Liver (tissue), 9 donors: ENCODE data around the gene SLC5A3. TPM values are rescaled to one million over a fixed set of nuclear protein-coding genes. Genes with fewer than 3 reads are reported as not detected.

Experiments used
- DNase-seq: peaks from one replicate; pipeline ENCODE4 v3.0.0-alpha.2; 2017; ENCODE audit warnings: low spot score
- H3K27ac ChIP-seq, 2 donors: one replicate each; pipeline ENCODE4 v1.7.0; 2013; ENCODE audit warnings: inconsistent platforms in 2 of 2, low read length in 2 of 2, control low read depth in 1 of 2, low read depth in 1 of 2, mild to moderate bottlenecking in 1 of 2
- H3K27me3 ChIP-seq, 4 donors: one replicate each; pipeline versions ENCODE4 v1.6.1 to v1.7.0; 2013; ENCODE audit warnings: low read length in 3 of 4, inconsistent platforms in 1 of 4, mild to moderate bottlenecking in 1 of 4, moderate library complexity in 1 of 4; ENCODE audit not compliant: control insufficient read depth in 4 of 4, insufficient read depth in 4 of 4
- H3K36me3 ChIP-seq, 4 donors: one replicate each; pipeline versions ENCODE4 v1.6.1 to v1.7.0; 2013; ENCODE audit warnings: low read length in 3 of 4, mild to moderate bottlenecking in 3 of 4, low read depth in 1 of 4, moderate library complexity in 1 of 4; ENCODE audit not compliant: control insufficient read depth in 4 of 4, insufficient read depth in 3 of 4
- H3K4me1 ChIP-seq, 4 donors: one replicate each; pipeline versions ENCODE4 v1.6.1 to v1.7.0; 2013; ENCODE audit warnings: low read length in 3 of 4, mild to moderate bottlenecking in 3 of 4, moderate library complexity in 1 of 4; ENCODE audit not compliant: control insufficient read depth in 4 of 4, insufficient read depth in 4 of 4
- H3K4me3 ChIP-seq, 3 donors: one replicate each; pipeline versions ENCODE4 v1.6.1 to v1.7.0; 2013; ENCODE audit warnings: low read length in 3 of 3, control low read depth in 1 of 3, low read depth in 1 of 3, mild to moderate bottlenecking in 1 of 3
- H3K9ac ChIP-seq, 2 donors: one replicate each; pipeline ENCODE4 v1.7.0; 2013; ENCODE audit warnings: low read length in 2 of 2, mild to moderate bottlenecking in 2 of 2, moderate library complexity in 2 of 2, control low read depth in 1 of 2, low read depth in 1 of 2
- H3K9me3 ChIP-seq, 4 donors: one replicate each; pipeline versions ENCODE4 v1.6.1 to v1.7.0; 2013; ENCODE audit warnings: low read length in 3 of 4; ENCODE audit not compliant: control insufficient read depth in 4 of 4
- CTCF ChIP-seq: fragments of 150-350 bp; IDR thresholded peaks from 2 replicates; pipeline ENCODE4 v1.5.1; 2017; ENCODE audit warnings: improper control_type of control experiment, low read depth, low read length; ENCODE audit not compliant: missing input control
- EGR1 ChIP-seq, 2 donors: IDR thresholded peaks; 2 replicates each; pipeline ENCODE4 v1.6.1; 2016 to 2018; ENCODE audit warnings: antibody characterized with exemption in 2 of 2, low read depth in 2 of 2
- FOXA1 ChIP-seq: IDR thresholded peaks from 2 replicates; pipeline ENCODE4 v1.6.1; 2016; ENCODE audit warnings: antibody characterized with exemption
- FOXA2 ChIP-seq: IDR thresholded peaks from 2 replicates; pipeline ENCODE4 v1.6.1; 2016; ENCODE audit warnings: antibody characterized with exemption
- GABPA ChIP-seq, 2 donors: IDR thresholded peaks in 1 of 2; conservative IDR thresholded peaks in 1 of 2; 2 replicates each; pipeline ENCODE4 v1.6.1; 2016; ENCODE audit warnings: antibody characterized with exemption in 2 of 2, mild to moderate bottlenecking in 1 of 2, moderate library complexity in 1 of 2
- HNF4A ChIP-seq, 2 donors: conservative IDR thresholded peaks; 2 replicates each; pipeline ENCODE4 v1.6.1; 2016; ENCODE audit warnings: antibody characterized with exemption in 2 of 2, mild to moderate bottlenecking in 2 of 2
- HNF4G ChIP-seq: IDR thresholded peaks from 2 replicates; pipeline ENCODE4 v1.6.1; 2016; ENCODE audit warnings: antibody characterized with exemption
- JUND ChIP-seq, 2 donors: IDR thresholded peaks; 2 replicates each; pipeline ENCODE4 v1.6.1; 2016; ENCODE audit warnings: antibody characterized with exemption in 2 of 2
- NR2F2 ChIP-seq: IDR thresholded peaks from 2 replicates; pipeline ENCODE4 v1.6.1; 2016; ENCODE audit warnings: antibody characterized with exemption
- RAD21 ChIP-seq, 2 donors: IDR thresholded peaks; 2 replicates each; pipeline ENCODE4 v1.6.1; 2016; ENCODE audit warnings: antibody characterized with exemption in 2 of 2, mild to moderate bottlenecking in 2 of 2
- RXRA ChIP-seq, 2 donors: IDR thresholded peaks; 2 replicates each; pipeline ENCODE4 v1.6.1; 2017 to 2018; ENCODE audit warnings: antibody characterized with exemption in 2 of 2, mild to moderate bottlenecking in 1 of 2
- SP1 ChIP-seq: IDR thresholded peaks from 2 replicates; pipeline ENCODE4 v1.6.1; 2018; ENCODE audit warnings: antibody characterized with exemption, mild to moderate bottlenecking
- TAF1 ChIP-seq: conservative IDR thresholded peaks from 2 replicates; pipeline ENCODE4 v1.6.1; 2016; ENCODE audit warnings: antibody characterized with exemption, mild to moderate bottlenecking
- YY1 ChIP-seq: IDR thresholded peaks from 2 replicates; pipeline ENCODE4 v1.6.1; 2016; ENCODE audit warnings: antibody characterized with exemption, mild to moderate bottlenecking
- ZBTB33 ChIP-seq: IDR thresholded peaks from 2 replicates; pipeline ENCODE4 v1.6.1; 2016; ENCODE audit warnings: antibody characterized with exemption
- WGBS: extraction: QIAGEN DNeasy Blood & Tissue Kit; methylation state at CpG from one replicate; pipeline ENCODE4 v1.1.7; 2013; 5-methylcytosine and 5-hydroxymethylcytosine counted together
- polyA plus RNA-seq, 2 donors: library from polyadenylated mRNA; stranded (reverse) in 1 of 2; unstranded in 1 of 2; fragments of 200-250 nt in 1 of 2; fragments of >200 nt in 1 of 2; fragmentation: Nextera tagmentation in 1 of 2; extraction: Ambion mirVana in 1 of 2; gene quantifications; one replicate each; pipeline versions ENCODE4 v1.2.1 to v1.2.3, GENCODE V29; 2013 to 2015
- total RNA-seq, 2 donors: library from RNA; depleted of rRNA; stranded (reverse); fragments of >200 nt; gene quantifications; one replicate each; pipeline ENCODE4 v1.2.3, GENCODE V29; 2014
- TF ChIP-seq, protein P1 (sequence below): IDR thresholded peaks from 2 replicates; pipeline ENCODE4 v1.6.1; 2016; ENCODE audit warnings: antibody characterized with exemption
- TF ChIP-seq, protein P2 (sequence below): IDR thresholded peaks from 2 replicates; pipeline ENCODE4 v1.6.1; 2016; ENCODE audit warnings: antibody characterized with exemption, mild to moderate bottlenecking
- TF ChIP-seq, protein P3 (sequence below): IDR thresholded peaks from 2 replicates; pipeline ENCODE4 v1.6.1; 2016; ENCODE audit warnings: antibody characterized with exemption
- donor health status: healthy.
- donor health status: healthy.
- donor health status: healthy.
- donor health status: healthy.
- donor health status: healthy.

Gene SLC5A3
- total and polyA plus RNA-seq, 4 donors, result 1.5 to 16.6 (median 8.1) TPM

DNA sequence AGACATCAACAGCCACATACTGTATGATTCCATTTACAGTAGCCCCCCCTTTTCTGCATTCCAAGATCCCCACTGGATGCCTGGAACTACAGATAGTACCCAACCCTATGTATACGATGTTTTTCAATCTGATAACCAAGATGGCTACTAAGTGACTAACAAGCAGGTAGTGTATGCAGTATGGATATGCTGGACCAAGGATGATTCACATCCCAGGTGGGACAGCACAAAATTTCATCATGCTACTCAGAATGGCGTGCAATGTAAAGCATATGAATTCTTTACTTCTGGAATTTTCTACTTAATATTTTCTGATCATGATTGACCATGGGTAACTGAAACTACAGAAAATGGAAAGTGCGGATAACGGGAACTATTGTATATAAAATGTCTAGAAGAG lies 30.0 kb upstream of the SLC5A3 start:
- no peak overlapping the region for H3K27ac ChIP-seq
- H3K9me3 ChIP-seq, result no peaks in the 10 kb centered on the region
- H3K36me3 ChIP-seq, result no peaks in the 10 kb centered on the region
- peaks cover 3 to 13% (median 9%) of the 10 kb centered on the region in 4 donors for H3K4me1 ChIP-seq
- WGBS, result 92% methylated on average over 4 of the region's 4 CpGs
- H3K4me3 ChIP-seq, result no peak overlapping the region
- TF ChIP-seq EGR1 (IDR thresholded peaks at IDR 0.05; ENCODE audit: low read depth in 2 of 2) (no peak), FOXA1 (no peak), CTCF (no peak), RXRA (IDR thresholded peaks at IDR 0.05) (no peak), HNF4A (conservative IDR thresholded peaks at IDR 0.05) (no peak), GABPA (IDR thresholded peaks at IDR 0.05 in 1 of 2, conservative IDR thresholded peaks at IDR 0.05 in 1 of 2) (no peak), YY1 (no peak), RAD21 (IDR thresholded peaks at IDR 0.05) (no peak), JUND (IDR thresholded peaks at IDR 0.05) (no peak), ZBTB33 (no peak), FOXA2 (no peak), HNF4G (no peak), SP1 (no peak), NR2F2 (no peak), TAF1 (no peak)
- TF ChIP-seq, protein P1, sequence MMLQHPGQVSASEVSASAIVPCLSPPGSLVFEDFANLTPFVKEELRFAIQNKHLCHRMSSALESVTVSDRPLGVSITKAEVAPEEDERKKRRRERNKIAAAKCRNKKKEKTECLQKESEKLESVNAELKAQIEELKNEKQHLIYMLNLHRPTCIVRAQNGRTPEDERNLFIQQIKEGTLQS, result no peak
- TF ChIP-seq, protein P2, sequence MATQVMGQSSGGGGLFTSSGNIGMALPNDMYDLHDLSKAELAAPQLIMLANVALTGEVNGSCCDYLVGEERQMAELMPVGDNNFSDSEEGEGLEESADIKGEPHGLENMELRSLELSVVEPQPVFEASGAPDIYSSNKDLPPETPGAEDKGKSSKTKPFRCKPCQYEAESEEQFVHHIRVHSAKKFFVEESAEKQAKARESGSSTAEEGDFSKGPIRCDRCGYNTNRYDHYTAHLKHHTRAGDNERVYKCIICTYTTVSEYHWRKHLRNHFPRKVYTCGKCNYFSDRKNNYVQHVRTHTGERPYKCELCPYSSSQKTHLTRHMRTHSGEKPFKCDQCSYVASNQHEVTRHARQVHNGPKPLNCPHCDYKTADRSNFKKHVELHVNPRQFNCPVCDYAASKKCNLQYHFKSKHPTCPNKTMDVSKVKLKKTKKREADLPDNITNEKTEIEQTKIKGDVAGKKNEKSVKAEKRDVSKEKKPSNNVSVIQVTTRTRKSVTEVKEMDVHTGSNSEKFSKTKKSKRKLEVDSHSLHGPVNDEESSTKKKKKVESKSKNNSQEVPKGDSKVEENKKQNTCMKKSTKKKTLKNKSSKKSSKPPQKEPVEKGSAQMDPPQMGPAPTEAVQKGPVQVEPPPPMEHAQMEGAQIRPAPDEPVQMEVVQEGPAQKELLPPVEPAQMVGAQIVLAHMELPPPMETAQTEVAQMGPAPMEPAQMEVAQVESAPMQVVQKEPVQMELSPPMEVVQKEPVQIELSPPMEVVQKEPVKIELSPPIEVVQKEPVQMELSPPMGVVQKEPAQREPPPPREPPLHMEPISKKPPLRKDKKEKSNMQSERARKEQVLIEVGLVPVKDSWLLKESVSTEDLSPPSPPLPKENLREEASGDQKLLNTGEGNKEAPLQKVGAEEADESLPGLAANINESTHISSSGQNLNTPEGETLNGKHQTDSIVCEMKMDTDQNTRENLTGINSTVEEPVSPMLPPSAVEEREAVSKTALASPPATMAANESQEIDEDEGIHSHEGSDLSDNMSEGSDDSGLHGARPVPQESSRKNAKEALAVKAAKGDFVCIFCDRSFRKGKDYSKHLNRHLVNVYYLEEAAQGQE, result no peak
- TF ChIP-seq, protein P3, sequence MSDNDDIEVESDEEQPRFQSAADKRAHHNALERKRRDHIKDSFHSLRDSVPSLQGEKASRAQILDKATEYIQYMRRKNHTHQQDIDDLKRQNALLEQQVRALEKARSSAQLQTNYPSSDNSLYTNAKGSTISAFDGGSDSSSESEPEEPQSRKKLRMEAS, result no peak
- no peak for DNase-seq
- H3K27me3 ChIP-seq, result no peaks in the 10 kb centered on the region
- H3K9ac ChIP-seq, result no peak overlapping the region
